GDM1 (cell line): Measurements from ENCODE around the gene DES.

Experiments
- DNase-seq: peaks from one replicate; lab custom pipeline; 2025; lab: John Stamatoyannopoulos, UW

The DES gene

GRCh38 chr2:219472629-219473187 is 54.5 kb downstream of the DES start:
- DNase-seq = no peak

- no peak for DNase-seq
These were observed 55.3 kb downstream of the DES start for GRCh38 chr2:219473511-219473910.

- no peak for DNase-seq
These were observed 56.3 kb downstream of the DES start for GRCh38 chr2:219474285-219475060.

GRCh38 chr2:219475278-219475677 is 57.1 kb downstream of the DES start:
- DNase-seq = no peak

GRCh38 chr2:219475697-219476651 is 57.8 kb downstream of the DES start:
- DNase-seq = no peak
